ENCODE data around the gene SERPINI1. TPM values are rescaled to one million over a fixed set of nuclear protein-coding genes. Genes with fewer than 3 reads are reported as not detected.

SERPINI1 gene
- total RNA-seq: 1 to 10 TPM; 2.6 to 3.0 TPM

GRCh38 chr3:167735233-167736138, at the start of gene SERPINI1:
SERPINI1 (plus strand) TSS chr3:167735721; CDS start chr3:167789129, 53,408 bp downstream.
- H3K4me1 Mint-ChIP-seq: peaks cover 35% of the 10 kb centered on the region
- no peak within 1 kb of the TSS for H3K27ac Mint-ChIP-seq
- ATAC-seq: peak; percentile 64
- CTCF ChIA-PET: interaction anchor here (0.6 to 1.7 kb wide), 7 partner anchors 12 to 355 kb away, joined by 3 to 8 read pairs (median 4); partner anchors contain the start of gene ZBBX
- H3K4me3 Mint-ChIP-seq: no peak within 1 kb of the TSS
- H3K27me3 Mint-ChIP-seq: no peaks in the 10 kb centered on the region
- H3K36me3 Mint-ChIP-seq: peaks cover 6% of the 10 kb centered on the region
- peak; percentile 89 for DNase-seq
- H3K9me3 Mint-ChIP-seq (ENCODE audit: low read depth): no peaks in the 10 kb centered on the region

GRCh38 chr3:167691366-167691765, 44.2 kb upstream of the SERPINI1 start:
- no peaks in the 10 kb centered on the region for H3K27me3 Mint-ChIP-seq
- DNase-seq (peak; percentile 71), ATAC-seq (peak; percentile 98)
- H3K36me3 Mint-ChIP-seq: peaks cover 26% of the 10 kb centered on the region
- CTCF ChIA-PET: interaction anchor here (0.7 to 0.8 kb wide), 2 partner anchors 191 to 311 kb away, joined by 3 read pairs; partner anchors contain the start of gene ZBBX
- H3K4me1 Mint-ChIP-seq: peaks cover 17% of the 10 kb centered on the region
- H3K4me3 Mint-ChIP-seq: no peak overlapping the region
- H3K27ac Mint-ChIP-seq: peak overlapping the region; percentile 68
- no peaks in the 10 kb centered on the region for H3K9me3 Mint-ChIP-seq (ENCODE audit: low read depth)

DNA sequence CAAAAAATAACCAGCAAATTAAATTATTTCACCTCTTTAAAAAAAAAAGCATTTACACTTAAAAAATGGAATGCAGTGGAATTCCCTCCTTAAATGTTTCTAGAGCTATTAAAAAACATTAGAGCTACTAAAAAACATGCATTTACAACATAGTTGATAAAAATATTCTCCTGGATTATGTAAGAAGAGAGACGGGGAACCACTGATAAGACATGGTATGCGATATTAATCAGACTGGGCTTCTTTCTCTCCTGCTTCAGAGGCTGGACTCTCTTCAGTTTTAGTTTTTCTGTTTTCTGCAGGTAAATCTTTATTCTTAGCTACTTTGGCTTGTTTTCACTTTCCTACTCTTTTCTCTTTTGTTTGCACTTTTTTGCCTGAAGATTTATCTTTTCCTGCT, 41.4 kb upstream of the SERPINI1 start:
- Mint-ChIP-seq H3K36me3 (peaks cover 35% of the 10 kb centered on the region), H3K27me3 (no peaks in the 10 kb centered on the region), H3K4me3 (no peak overlapping the region), H3K9me3 (ENCODE audit: low read depth) (no peaks in the 10 kb centered on the region), H3K4me1 (peaks cover 32% of the 10 kb centered on the region), H3K27ac (no peak overlapping the region)
- ATAC-seq (no peak), DNase-seq (no peak)
- CTCF ChIA-PET: interaction anchor here (0.9 kb wide), 1 partner anchor 9 kb away, joined by 6 read pairs; no protein-coding TSS in a partner anchor

DNA sequence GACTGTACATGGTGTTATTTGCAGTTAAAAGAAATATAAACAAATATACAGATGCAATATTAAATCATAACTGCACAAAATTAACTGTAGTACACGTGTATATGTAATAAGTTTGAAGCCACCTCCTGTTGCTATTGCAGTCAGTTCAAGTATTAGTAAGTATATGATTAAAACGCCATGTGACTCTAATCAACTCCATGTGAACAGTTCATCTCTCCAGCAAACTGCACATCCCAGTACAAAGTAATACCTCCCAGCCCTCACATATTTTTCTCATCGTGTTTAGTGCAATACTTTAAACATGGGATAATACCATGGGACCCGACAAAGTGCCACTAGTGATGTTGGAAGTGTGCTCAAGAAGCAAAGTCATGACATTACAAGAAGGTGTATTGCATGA, 35.5 kb upstream of the SERPINI1 start:
- Mint-ChIP-seq H3K36me3 (peaks cover 38% of the 10 kb centered on the region), H3K9me3 (ENCODE audit: low read depth) (no peaks in the 10 kb centered on the region), H3K4me1 (peaks cover 14% of the 10 kb centered on the region), H3K4me3 (no peak overlapping the region), H3K27me3 (no peaks in the 10 kb centered on the region), H3K27ac (no peak overlapping the region)
- CTCF ChIA-PET: interaction anchor here (1.8 kb wide), 1 partner anchor 15 kb away, joined by 5 read pairs; no protein-coding TSS in a partner anchor
- no peak for ATAC-seq
- no peak for DNase-seq

DNA sequence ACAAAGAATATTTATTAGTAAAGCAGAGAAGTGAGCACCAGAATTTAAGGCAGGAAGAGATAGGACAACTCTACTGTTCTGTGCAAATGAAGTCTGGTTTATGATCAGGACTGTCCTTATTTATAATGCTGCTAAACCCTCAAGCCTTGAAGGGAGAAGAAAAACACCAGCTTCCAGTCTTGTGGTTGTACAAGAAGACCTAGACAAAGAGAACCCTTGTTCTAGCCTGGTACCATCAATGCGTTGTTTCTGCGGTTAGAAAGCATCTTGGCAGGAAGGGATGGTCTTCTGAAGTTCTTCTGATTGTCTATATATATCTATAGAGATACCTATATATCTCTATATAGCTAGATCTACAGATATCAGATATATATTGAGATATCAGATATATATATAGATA, 34.6 kb upstream of the SERPINI1 start:
- no peaks in the 10 kb centered on the region for H3K27me3 Mint-ChIP-seq
- H3K4me1 Mint-ChIP-seq: peaks cover 16% of the 10 kb centered on the region
- no peaks in the 10 kb centered on the region for H3K9me3 Mint-ChIP-seq (ENCODE audit: low read depth)
- no peak overlapping the region for H3K27ac Mint-ChIP-seq
- peaks cover 38% of the 10 kb centered on the region for H3K36me3 Mint-ChIP-seq
- CTCF ChIA-PET: no interaction called here
- DNase-seq (no peak), ATAC-seq (no peak)
- no peak overlapping the region for H3K4me3 Mint-ChIP-seq

DNA sequence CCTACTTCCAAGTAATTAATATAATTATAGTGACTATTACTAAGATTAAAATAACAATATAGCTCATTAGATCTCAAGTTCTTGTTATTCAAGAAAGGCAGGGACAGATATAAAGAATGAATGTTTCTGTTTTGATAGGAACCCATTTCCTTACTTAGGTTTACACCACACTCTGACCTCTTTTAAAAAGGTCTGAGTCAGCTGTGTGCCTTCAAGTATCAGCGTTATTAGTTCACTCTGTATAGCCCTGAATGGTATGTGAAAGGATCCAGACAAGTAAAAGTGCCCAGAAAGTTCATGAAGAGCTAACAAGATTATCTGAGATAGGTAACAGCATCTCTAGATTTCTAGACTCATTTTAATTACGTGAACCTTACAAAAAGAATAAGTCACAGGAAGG, 29.7 kb upstream of the SERPINI1 start:
- Mint-ChIP-seq H3K27me3 (no peaks in the 10 kb centered on the region), H3K36me3 (peaks cover 52% of the 10 kb centered on the region), H3K9me3 (ENCODE audit: low read depth) (no peaks in the 10 kb centered on the region), H3K4me1 (peaks cover 8% of the 10 kb centered on the region), H3K4me3 (no peak overlapping the region), H3K27ac (no peak overlapping the region)
- DNase-seq (no peak), ATAC-seq (no peak)
- CTCF ChIA-PET: no interaction called here

DNA sequence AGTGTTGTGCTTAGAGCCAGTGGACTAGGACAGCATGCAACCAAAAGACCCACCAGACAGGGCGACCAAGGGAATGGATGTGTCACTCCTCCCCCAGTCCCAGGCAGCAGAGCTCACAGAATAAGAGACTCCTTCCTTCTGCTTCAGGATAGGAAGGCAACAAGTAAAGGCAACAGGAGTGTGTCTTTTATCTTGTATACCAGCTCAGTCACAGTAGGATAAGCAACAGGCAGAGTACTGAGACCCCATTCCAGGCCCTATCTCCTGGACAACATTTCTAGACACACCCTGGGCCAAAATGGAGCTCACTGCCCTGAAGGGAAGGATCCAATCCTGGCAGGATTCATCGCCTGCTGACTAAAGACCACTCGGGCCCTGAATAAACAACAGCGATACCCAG, 25.8 kb upstream of the SERPINI1 start:
- peaks cover 74% of the 10 kb centered on the region for H3K36me3 Mint-ChIP-seq
- H3K27ac Mint-ChIP-seq: no peak overlapping the region
- H3K4me3 Mint-ChIP-seq: no peak overlapping the region
- DNase-seq (no peak), ATAC-seq (no peak)
- CTCF ChIA-PET: interaction anchor here (1.1 to 1.3 kb wide), 2 partner anchors 24 to 26 kb away, joined by 3 to 4 read pairs; partner anchors contain the start of gene SERPINI1
- no peaks in the 10 kb centered on the region for H3K27me3 Mint-ChIP-seq
- peaks cover 38% of the 10 kb centered on the region for H3K4me1 Mint-ChIP-seq
- no peaks in the 10 kb centered on the region for H3K9me3 Mint-ChIP-seq (ENCODE audit: low read depth)

DNA sequence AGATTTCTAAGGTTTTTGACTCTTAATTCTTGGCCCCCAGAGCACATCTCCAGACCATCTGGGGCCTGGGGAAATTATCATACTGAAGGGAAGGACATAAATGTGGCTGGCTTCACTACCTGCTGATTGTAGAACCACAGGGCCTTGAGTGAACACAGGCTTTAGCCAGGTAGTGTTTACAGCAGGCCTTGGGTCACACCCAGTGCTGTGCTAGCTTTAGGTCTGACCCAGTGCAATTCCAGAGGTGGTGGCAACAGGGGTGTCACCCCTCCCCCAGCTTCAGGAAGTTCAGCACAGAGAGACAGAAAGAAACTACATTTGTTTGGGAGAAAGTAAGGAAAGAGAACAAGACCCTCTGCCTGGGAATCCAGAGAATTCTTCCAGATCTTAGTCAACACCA, 25.0 kb upstream of the SERPINI1 start:
- Mint-ChIP-seq H3K36me3 (peaks cover 80% of the 10 kb centered on the region), H3K27ac (peak overlapping the region; percentile 42), H3K27me3 (no peaks in the 10 kb centered on the region), H3K4me1 (peaks cover 41% of the 10 kb centered on the region), H3K9me3 (ENCODE audit: low read depth) (no peaks in the 10 kb centered on the region), H3K4me3 (no peak overlapping the region)
- no peak for ATAC-seq
- no peak for DNase-seq
- CTCF ChIA-PET: no interaction called here

- Mint-ChIP-seq H3K4me1 (peaks cover 37% of the 10 kb centered on the region), H3K36me3 (peaks cover 79% of the 10 kb centered on the region)
- CTCF ChIA-PET: no interaction called here
Measured at GRCh38 chr3:167711439-167711838, 24.1 kb upstream of the SERPINI1 start.

DNA sequence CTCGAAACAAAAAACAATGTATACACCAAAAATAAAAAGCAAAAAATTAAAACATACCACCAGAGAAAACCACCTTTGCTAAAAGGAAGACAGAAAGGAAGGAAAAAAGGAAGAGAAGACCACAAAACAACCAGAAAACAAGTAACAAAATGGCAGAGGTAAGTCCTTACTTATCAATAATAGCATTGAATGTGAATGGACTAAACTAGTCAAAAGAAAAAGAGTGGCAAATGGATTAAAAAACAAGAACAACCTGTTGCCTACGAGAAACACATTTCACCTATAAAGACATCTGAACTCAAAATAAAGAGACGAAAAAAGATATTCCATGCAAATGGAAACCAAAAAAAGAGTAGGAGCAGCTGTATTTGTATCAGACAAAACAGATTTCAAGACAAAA, 23.1 kb upstream of the SERPINI1 start:
- no peaks in the 10 kb centered on the region for H3K9me3 Mint-ChIP-seq (ENCODE audit: low read depth)
- CTCF ChIA-PET: interaction anchor here (0.6 to 1.7 kb wide), 2 partner anchors 23 to 328 kb away, joined by 3 to 4 read pairs; partner anchors contain the start of gene SERPINI1
- no peaks in the 10 kb centered on the region for H3K27me3 Mint-ChIP-seq
- H3K27ac Mint-ChIP-seq: no peak overlapping the region
- peaks cover 37% of the 10 kb centered on the region for H3K4me1 Mint-ChIP-seq
- no peak overlapping the region for H3K4me3 Mint-ChIP-seq
- H3K36me3 Mint-ChIP-seq: peaks cover 79% of the 10 kb centered on the region
- DNase-seq (no peak), ATAC-seq (no peak)

More at GRCh38 chr3:167711439-167711838, 24.1 kb upstream of the SERPINI1 start:
- no peak overlapping the region for H3K27ac Mint-ChIP-seq
- no peak overlapping the region for H3K4me3 Mint-ChIP-seq
- H3K9me3 Mint-ChIP-seq (ENCODE audit: low read depth): no peaks in the 10 kb centered on the region
- no peak for DNase-seq
- no peaks in the 10 kb centered on the region for H3K27me3 Mint-ChIP-seq
- no peak for ATAC-seq

DNA sequence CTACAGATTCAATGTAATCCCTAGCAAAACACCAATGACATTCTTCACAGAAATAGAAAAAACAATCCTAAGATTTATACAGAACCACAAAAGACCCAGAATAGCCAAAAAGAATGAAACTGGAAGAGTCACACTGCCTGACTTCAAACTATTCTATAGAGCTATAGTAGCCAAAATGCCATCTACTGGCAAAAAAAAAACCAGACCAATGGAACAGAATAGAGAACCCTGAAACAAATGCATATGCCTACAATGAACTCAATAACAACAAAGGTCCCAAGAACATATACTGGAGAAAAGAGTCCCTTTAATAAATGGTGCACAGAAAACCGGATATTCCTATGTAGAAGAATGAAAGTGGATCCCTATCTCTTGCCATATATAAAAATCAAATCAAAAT, 20.6 kb upstream of the SERPINI1 start:
- CTCF ChIA-PET: no interaction called here
- no peak for DNase-seq
- no peak overlapping the region for H3K4me3 Mint-ChIP-seq
- peaks cover 38% of the 10 kb centered on the region for H3K4me1 Mint-ChIP-seq
- no peak for ATAC-seq
- peaks cover 85% of the 10 kb centered on the region for H3K36me3 Mint-ChIP-seq
- H3K27ac Mint-ChIP-seq: no peak overlapping the region
- H3K27me3 Mint-ChIP-seq: no peaks in the 10 kb centered on the region
- no peaks in the 10 kb centered on the region for H3K9me3 Mint-ChIP-seq (ENCODE audit: low read depth)

DNA sequence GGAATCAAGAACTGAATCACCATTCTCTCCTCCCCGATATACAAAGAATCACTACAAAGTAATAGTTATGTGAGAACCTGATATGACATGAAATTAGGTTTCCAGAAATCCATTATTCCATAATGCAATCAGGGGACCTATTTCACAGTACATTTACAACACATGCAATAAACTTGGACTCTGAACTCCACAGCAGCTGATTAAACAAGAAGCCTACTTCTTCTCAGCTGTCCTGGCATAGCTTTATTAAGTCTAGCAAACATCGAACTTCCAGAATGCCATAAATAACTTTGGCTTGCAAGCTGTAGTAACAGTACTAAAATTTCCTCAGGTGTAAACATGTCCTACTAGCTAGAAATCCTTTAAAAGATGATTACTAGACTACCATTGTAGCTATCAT, 18.6 kb upstream of the SERPINI1 start:
- DNase-seq (no peak), ATAC-seq (no peak)
- Mint-ChIP-seq H3K27me3 (no peaks in the 10 kb centered on the region), H3K4me3 (no peak overlapping the region), H3K4me1 (peaks cover 29% of the 10 kb centered on the region), H3K9me3 (ENCODE audit: low read depth) (no peaks in the 10 kb centered on the region), H3K36me3 (peaks cover 78% of the 10 kb centered on the region), H3K27ac (no peak overlapping the region)
- CTCF ChIA-PET: interaction anchor here (1.4 kb wide), 1 partner anchor 14 kb away, joined by 3 read pairs; no protein-coding TSS in a partner anchor

DNA sequence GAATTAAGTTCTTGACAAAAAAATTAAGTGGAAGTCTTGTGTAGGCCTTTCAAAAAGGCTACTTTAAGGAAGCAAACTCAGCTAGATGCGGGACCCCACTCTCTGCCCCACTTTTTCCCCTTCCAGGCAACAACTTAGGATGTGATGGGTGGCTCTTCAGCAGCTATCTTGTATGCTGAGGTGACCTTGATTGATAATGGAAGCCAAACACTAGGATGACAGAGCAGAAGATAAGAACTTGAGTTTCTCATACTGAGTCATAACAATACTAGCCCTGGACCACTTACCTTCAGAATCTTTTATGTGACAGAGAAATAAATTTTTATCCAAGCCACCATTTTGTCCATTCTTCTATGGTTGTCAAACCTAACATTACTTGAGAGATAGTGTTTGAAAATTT, 16.9 kb upstream of the SERPINI1 start:
- no peak overlapping the region for H3K27ac Mint-ChIP-seq
- peaks cover 13% of the 10 kb centered on the region for H3K4me1 Mint-ChIP-seq
- CTCF ChIA-PET: no interaction called here
- DNase-seq (no peak), ATAC-seq (no peak)
- peaks cover 73% of the 10 kb centered on the region for H3K36me3 Mint-ChIP-seq
- H3K9me3 Mint-ChIP-seq (ENCODE audit: low read depth): no peaks in the 10 kb centered on the region
- H3K27me3 Mint-ChIP-seq: no peaks in the 10 kb centered on the region
- H3K4me3 Mint-ChIP-seq: no peak overlapping the region

DNA sequence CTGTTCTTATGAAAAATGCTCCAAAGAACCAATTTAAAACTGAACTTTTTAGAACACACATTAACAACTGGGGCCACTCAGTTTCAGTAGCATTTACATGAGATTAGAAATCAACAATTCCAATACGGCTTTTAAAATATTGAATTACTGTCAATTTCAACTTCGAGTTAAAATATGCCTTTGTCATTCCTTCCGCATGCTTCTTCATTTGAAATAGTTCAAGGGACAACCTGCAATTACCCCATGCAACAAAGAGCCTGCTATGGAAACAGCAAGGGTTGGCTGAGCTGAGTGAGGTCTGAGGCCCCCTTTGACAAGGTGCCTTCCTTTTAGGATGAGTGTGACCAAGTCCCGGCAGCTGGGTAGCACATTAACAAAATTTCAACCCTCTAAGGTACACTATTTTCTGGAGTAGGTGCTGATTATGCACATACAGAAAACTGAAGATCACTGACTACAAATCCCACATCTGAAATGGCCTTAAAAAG, 12.5 kb upstream of the SERPINI1 start:
- peaks cover 48% of the 10 kb centered on the region for H3K36me3 Mint-ChIP-seq
- no peak overlapping the region for H3K27ac Mint-ChIP-seq
- no peaks in the 10 kb centered on the region for H3K27me3 Mint-ChIP-seq

More for the DNA sequence above, 12.5 kb upstream of the SERPINI1 start:
- CTCF ChIA-PET: no interaction called here
- no peak for ATAC-seq
- no peak overlapping the region for H3K4me3 Mint-ChIP-seq
- DNase-seq: no peak
- peaks cover 15% of the 10 kb centered on the region for H3K4me1 Mint-ChIP-seq
- no peaks in the 10 kb centered on the region for H3K9me3 Mint-ChIP-seq (ENCODE audit: low read depth)
